Measurements from ENCODE around the gene HS2ST1.

GRCh38 chr1:87064309-87064708 is 149.9 kb downstream of the HS2ST1 start:
- TF ChIP-seq POLR2AphosphoS5 (IDR thresholded peaks at IDR 0.05; ENCODE audit: insufficient read depth in 1 of 2, low read depth in 1 of 2) (no peak), CTCF (IDR thresholded peaks at IDR 0.05) (no peak)

All from vagina (tissue), 2 donors.